Measurements from ENCODE around the gene PSMB11.
A peak's percentile ranks its signal among the peaks of the same experiment; 100 is the strongest.
"Not testable (repeated sequence)": the region's sequence is repeated elsewhere in the genome, so short reads cannot be mapped to it uniquely, and the experiment has no call there.

PSMB11 gene, protein sequence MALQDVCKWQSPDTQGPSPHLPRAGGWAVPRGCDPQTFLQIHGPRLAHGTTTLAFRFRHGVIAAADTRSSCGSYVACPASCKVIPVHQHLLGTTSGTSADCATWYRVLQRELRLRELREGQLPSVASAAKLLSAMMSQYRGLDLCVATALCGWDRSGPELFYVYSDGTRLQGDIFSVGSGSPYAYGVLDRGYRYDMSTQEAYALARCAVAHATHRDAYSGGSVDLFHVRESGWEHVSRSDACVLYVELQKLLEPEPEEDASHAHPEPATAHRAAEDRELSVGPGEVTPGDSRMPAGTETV

DNA sequence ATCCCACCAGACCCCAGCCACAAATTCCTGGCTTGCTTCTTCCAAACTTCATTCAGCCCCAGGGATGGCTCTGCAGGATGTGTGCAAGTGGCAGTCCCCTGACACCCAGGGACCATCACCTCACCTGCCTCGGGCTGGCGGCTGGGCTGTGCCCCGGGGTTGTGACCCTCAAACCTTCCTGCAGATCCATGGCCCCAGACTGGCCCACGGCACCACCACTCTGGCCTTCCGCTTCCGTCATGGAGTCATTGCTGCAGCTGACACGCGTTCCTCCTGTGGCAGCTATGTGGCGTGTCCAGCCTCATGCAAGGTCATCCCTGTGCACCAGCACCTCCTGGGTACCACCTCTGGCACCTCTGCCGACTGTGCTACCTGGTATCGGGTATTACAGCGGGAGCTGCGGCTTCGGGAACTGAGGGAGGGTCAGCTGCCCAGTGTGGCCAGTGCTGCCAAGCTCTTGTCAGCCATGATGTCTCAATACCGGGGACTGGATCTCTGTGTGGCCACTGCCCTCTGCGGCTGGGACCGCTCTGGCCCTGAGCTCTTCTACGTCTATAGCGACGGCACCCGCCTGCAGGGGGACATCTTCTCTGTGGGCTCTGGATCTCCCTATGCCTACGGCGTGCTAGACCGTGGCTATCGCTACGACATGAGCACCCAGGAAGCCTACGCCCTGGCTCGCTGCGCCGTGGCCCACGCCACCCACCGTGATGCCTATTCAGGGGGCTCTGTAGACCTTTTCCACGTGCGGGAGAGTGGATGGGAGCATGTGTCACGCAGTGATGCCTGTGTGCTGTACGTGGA lies at the start of gene PSMB11:
Gene PSMB11 (plus strand): TSS at position 51 of the 804 bp plus-strand sequence. CDS start 14 bp downstream, at position 65.
- no peak for DNase-seq

DNA sequence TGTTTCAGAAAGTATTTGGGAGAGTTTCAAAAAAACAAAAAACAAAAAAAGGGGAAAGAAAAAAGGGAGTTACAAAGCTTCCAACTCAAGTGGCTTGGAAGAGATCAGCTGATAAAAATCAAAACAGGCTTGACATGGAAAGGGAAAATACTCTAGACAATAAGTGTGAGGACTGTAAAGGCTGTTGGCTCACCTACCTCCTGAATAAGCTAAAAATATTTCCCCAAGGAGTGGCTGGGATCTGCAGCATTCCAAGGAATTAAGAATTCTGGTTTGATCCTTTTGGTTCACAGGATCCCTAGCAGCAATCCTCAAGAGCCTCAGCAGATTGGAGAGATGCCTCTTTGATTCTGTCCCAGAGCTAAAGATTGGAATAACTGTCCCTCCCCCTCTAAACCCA lies 48.5 kb upstream of the PSMB11 start:
- no peak for DNase-seq

DNA sequence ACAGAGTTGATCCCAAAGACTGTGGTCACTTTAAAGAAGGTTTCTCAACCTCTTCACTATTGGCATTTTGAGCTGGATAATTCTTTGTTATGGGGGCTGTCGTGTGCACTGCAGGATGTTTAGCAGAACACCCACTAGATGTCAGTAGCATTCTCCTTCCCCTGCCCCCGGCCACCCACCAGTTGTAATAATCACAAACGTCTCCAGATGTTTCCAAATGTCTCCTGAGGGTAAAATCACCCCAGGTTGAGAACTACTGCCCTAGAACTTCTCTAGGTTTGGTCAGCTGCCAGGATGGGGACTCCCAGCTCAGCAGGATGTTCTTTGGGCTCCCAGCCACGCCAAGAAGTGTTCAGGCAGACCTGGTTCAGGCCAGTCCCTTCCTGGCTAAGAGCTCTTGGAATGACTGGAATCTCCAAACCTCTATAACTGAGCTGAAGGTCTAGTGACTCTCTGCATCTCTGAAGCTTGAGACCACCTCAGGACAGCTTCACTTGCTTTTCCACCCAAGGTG lies 47.2 kb upstream of the PSMB11 start:
- no peak for DNase-seq

DNA sequence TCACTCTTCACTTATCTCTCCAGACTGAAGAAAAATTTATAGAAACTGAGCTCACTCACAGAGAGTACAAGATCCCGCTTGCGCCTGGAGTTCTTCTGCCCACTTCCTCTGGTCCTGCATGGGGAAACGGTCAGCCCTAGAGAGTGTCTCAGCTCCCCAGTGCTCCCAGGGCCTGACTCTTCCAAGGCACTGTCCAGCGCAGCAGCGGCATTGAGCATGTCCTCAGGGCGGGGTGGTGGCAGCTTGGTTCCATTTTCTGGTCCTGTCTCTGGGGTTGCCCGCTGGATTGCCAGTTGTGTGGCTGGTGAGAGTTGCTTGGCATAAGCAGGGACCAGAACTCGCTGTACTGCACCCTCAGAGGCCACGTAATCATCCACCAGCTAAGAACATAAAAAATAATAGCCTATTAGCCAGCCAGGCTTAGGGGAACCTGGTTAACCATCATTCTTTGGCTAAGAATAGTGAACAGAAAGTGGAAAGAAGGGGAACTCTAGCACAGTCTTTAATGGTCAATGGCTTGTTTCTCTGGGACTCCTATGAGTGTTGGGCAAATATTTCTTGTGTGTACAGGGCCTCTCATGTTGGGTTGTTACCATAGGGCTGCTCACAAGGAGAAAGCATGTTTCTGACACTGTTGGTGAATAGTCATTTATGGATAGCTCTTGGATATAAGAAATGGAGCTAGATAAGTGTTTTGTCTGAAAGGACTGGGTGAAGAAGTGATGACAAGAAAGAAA lies 46.0 kb upstream of the PSMB11 start:
- no peak for DNase-seq

DNA sequence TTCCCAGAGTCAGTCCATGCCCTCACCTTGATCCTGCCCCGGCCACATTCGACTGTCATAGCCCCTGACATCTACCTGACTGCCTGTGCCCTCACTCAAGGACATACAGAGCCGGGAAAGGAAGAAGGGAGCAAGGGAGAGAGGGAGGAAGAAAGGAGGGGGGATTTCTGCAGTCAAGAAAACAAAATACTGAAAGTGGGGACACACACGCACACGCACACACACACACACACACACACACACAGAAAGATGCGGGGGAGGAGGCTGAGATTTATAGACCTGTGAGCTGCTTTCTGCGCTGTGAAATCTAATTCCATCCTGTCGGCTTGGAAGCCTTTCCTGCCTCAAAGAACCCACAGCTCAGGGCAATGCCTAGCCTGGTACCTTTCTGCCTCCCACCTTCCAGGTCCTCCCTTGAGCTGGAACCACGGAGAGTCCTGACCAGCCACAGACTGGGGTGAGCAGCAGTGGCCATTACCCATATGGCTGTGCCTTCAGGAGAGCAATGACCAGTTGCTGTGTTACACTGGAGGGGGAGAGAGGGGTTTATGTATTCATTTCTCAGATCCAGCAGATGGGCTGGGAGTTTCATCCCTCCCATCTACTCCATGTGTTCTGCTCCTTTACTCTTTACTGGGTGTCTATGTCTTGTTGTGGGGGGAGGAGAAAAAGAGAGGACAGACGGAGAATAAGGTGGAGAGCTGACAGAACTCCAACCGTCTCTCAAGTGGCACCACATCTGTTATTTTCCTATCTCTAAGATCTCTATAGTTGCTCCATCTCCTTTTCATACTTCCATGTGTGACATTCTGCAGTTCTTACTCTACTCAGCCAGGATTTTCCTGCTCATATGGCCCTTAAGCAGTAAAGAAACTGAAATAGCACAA lies 45.0 kb upstream of the PSMB11 start:
- no peak for DNase-seq

DNA sequence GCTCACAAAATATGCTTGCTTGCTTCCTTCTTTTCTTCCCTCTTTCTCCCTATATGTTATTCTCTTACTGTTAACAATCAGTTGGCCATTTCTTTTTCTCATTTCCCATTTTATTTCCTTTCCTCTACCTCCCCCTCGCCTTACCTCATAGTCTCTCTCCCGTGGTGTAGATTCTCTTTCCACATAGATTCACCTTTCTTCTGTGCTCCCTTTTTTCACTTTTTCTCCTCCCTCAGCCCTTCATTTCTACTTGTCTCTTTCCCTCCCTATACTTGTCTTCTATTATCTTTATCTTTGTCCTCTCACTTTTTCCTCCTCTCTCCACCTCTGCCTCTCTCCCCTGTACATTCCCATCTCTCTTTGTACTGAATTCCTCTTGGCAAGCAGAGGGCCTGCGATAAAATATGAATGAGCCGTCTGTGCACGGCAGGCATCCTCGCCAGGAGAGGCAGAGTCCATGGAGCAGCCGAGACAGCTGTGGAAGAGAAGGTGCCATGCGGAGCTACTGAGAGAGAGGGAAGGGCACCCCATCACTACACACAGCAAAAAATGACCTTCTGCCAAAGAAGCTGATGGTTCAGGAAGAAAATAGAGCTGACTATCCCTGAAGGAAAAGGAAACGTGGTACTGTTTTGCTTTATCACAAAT lies 44.2 kb upstream of the PSMB11 start:
- DNase-seq: no peak

DNA sequence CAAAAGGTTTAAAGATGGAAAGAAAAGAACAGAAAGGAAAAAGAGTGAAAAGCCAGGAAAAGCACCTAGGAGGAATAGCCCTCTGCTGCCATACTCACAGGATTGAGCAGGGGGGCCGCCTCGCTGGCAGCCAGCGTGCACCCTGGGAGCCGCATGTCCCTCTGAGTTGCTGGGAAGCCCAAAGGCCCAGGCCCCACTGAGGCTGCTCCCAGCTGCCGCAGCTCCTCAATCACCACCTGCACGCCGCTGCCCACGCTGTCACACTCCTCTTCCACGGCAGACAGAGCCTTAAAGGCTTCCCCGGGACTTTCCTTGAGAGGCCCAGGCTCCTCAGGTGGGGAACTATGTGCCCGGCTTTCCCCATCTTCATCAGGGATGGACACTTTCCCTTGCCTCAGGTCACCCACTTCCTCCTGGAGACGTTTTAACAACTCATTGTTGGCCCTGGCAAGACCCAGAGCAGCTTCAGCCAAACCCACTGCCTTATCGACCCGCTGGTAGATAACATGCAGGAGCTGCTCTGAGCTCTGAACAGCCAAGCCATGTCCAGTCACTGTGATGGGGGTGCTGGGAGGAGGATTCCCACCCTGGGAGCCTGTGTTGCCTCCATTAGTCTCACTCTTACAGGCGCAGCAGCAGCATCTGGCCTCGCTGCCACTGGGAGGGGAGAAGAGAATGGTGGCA lies 43.5 kb upstream of the PSMB11 start:
- DNase-seq: no peak

DNA sequence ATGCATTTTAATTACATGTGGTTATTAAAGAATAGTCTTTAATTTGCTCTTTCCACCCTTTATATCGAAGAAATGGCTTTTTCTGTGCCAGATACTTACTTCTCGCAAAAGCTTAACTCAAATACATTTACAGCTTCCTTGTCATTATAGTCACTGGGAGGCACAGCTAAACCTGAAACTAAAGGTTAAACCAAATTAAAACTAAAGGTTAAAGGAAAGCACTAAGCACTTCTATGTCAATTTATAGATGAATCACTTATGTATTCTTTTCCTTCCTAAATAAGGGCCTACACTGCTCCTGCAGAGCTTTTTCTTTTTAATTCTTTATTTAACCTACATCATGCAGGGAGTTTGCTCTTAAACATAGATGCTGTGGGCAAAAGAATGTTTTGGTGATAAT lies 41.2 kb upstream of the PSMB11 start:
- DNase-seq: no peak

DNA sequence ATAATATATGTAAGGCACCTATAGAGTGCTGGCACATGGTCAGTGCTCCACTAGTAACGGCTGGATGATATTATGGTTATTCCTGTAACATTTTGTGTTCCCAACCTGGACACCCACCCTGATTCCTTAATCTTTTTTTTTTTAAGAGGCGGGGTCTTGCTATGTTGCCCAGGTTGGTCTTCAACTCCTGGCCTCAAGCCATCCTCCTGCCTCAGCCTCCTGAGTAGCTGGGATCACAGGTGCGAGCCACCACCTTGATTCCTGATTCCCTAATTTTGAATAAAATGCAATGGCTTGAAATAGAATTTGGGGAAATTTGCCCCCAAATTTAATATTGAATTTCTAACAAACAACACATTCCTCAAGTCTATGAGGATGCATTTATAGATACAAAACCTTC lies 39.4 kb upstream of the PSMB11 start:
- no peak for DNase-seq

DNA sequence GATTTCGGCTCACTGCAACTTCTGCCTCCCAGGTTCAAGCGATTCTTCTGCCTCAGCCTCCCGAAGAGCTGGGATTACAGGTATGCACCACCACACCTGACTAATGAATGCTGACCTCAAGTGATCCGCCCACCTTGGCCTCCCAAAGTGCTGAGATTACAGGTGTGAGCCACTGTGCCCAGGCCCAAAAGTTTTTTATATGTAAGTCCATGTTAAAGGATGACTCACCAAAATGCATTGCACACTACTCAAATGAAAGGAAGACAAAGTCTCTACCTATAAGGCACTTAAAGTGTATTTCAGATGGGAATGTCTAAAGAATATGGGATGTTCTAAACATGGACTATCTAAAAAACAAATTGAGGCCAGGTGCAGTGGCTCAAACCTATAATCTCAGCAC lies 37.7 kb upstream of the PSMB11 start:
- not testable (repeated sequence) for DNase-seq

DNA sequence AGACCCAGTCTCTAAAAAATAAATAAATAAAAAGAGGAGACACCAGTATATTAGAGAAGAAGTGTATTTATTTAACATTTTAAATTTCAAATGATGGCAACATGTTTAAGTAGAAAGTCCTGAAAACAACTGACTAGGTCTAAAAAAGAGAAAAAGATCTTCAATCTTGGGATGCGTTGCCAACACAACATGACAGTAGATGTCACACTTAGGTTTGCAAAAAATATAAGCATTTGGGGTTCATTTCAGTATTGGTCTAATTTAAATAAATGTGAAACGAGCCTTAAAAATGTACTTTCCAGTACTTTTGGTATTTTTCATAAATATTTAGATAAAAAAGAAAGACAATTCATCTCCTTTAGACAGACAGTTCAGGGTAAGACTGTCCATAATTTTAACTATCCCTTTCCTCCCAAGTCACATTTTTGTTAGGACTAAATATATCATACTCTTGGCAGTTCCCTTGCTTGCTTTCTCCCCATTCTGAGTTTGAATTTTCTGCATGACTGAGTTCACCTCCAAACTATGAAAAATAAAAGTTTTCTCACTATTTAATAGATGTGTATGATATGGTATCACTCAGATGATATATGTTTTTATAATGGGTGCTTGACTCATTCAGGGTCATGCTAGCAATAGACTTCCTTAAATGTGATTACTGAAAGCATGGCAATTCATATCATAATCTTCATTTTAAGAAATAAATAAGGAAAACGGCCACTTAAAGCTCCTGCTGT lies 36.4 kb upstream of the PSMB11 start:
- no peak for DNase-seq

DNA sequence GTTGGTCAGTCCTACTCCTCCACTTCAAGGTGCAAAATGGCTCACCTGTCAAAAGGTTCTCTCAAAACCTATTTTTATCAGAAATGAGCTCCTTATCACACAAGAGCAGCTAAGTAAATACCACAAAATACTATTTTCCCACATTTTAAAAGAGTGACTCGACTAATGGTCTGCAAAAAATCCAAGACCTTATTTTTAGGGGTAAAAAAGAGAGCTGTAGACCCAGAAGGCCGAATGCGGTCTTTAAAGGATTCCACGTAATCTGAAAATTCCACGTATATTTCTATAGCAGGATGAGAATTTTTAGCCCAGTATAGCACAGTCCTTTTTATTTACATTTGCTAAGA lies 35.9 kb upstream of the PSMB11 start:
- no peak for DNase-seq

DNA sequence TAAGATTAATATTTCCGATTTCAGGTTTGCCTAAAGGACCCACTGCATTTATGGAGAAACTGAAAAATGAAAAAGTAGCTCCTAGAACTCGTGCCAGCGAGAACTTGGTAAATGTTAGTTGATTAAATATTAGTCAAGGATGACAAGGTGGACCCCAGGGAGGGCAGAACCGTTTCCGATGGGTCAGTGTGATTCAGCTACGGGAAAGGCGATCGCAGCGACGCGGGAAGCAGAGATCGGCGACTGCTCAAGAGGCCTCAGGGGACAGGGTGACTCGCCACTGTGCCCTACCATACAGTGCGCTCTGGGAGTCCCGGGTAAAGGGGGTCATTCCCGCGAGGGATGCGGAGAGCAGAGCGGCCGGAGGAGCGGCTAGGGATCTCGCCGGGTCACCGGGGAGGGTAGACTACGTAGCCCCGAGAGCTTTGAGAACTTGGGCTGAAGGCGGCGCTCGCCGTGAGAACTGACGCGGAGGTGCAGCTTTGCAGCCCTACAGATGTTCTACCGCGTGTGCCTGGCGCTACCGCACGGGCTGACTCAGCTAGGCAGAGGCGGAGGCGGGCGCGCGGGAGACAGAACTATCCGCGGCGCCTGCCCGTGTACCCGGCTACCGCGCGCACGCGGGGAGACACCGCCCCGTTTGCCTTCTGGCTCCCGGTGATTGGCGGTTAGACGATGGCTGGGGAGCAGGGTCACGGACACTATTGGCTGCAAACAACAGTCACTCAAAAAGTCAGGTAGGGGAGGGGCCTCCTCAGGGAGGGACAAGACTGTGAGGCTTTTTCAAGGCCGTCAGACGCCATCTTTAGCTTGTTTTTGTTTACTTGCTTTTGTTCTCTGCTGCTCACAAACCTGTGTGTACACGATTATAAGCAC lies 35.2 kb upstream of the PSMB11 start:
- peak; percentile 98 for DNase-seq

DNA sequence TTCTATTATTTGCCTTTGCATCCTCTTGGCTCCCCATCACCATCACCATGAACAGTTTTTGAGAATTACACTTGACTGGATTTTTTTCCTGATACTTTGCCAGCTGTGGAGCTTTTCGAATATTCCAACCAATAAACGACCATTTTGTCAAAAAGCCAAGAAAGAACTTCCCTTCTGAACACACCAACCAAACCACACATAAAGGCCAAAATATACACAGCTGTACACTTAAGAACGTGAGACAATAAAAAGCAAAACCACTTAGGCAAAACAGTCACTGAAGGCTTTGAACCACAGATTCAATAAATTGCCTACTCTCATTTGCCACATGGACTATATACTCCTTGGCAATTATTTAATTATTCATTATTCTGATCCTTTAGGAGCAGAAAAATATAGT lies 33.2 kb upstream of the PSMB11 start:
- no peak for DNase-seq

DNA sequence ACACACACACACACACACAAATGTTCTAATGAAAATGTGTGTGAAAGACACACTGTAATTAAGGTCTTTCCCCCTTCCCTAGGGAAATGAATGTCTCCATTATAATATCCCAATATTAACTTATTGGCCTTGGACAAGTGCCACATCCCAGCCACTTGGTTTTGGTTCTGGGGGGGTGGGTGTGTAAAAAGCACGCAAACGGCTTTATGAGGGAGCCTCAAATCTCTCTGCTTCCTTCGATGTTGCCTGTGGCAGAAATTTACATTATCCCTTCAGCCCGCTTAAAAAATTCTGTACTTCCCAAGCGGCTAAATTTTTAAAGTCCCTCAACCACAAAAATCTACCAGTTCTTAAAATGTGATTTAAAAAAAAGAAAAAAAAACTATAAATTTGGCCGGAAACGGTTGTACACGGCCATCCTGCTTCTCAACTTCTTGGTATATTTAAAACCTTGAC lies 32.5 kb upstream of the PSMB11 start:
- DNase-seq: no peak

DNA sequence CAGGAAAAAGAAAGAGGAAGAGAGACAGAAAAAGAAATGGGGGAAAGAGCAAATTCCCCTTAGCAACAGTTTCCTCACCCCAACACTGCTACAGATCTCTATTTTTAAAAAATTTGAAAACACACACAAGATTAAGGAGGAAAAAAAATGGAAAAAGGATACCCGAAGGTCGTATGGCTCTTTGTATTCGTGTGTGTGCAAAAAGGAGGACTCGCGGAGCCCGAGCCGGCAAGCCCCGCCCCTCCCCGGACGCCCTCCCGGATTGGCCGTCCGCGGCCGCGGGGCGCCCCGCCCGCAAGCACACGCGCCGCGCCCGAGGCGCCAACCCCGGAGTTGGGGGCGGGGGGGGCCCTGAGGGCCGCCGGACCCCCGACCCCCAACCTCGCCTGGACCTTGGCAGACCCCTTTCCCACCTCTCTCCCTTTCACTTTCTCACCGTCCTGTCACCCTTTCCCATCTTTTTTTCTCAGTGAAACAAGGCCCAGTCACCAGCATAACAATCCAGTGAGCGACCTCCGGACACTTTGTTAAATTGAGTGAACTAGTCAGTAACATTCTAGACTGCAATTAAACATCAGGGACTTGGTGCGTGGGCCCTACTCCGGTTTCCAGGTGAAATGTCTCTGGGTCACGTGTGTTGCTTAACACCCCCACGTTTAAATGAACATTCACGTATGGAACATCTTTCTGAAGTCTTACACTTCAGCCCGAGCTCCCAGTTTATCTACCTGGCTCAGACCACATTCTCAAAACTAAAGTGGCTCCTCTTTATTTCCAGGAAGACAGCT lies 31.9 kb upstream of the PSMB11 start, which contains the start of gene C14orf93:
Gene C14orf93 (minus strand): TSS at position 205 of the 788 bp plus-strand sequence. CDS start 11,120 bp downstream, outside the sequence.
- DNase-seq: peak; percentile 45

DNA sequence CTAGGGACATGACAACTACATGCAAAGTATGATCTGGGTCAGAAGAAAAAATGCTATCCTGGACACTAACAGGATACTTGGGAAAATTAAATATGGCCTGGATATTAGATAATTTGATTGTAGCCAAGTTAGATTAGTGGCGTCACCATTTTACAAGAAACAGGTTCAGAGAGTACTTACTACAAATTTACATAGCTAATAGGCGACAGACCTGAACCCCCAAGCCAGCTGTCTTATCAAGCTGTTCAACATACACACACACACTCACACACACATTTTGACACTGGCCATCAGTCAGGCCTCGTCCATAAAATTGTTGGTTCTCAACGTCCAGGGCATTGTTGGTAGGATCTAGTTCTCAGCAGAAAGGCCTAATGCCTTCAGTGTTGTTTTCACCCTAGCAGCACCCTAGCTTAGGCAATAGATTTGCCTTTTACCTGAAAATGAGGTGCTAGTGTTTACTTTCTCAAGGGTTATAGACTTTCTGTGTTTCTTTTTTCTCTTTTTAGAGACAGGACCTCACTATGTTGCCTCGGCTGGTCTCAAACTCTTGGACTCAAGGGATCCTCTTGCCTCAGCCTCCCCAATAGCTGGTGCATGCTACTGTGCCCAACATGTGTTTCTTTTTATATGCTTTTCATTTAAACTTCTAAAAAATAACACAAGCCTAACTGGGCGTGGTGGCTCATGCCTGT lies 28.8 kb upstream of the PSMB11 start:
- DNase-seq: no peak

DNA sequence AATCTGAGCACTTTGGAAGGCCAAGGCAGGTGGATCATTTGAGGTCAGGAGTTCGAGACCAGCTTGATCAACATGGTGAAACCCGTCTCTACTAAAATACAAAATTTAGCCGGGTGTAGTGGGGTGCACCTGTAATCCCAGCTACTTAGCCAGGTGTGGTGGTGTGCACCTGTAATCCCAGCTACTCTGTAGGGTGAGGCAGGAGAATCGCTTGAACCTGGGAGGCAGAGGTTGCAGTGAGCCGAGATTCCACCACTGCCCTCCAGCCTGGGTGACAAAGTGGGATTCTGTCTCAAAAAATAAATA lies 28.3 kb upstream of the PSMB11 start:
- DNase-seq: not testable (repeated sequence)
